Measurements from ENCODE around the gene NOBOX. TPM values are rescaled to one million over a fixed set of nuclear protein-coding genes. Genes with fewer than 3 reads are reported as not detected.
A peak's percentile ranks its signal among the peaks of the same experiment; 100 is the strongest.

The NOBOX gene
- total and polyA plus RNA-seq, 2 experiments from 2014 or later = not detected

DNA sequence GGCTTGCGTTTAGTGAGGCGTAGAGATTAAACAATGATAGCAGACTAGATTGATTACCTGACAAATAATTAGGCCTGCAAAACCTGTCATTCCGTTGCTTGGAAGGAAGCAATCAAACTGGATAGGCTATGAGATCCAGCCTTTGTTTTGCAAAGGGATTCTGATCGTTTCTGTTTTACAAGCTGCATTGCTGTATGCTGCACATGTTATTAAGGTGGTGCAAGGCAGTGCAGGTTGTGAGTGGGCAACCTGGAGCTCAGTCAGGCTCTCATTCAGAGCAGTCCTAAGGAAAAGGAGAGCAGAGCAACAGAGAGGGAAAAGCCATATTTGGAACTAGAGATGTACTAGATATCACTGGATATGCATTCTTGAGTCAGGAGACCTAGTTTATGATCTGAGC is 6.9 kb upstream of the NOBOX start (continued):
- TF ChIP-seq, protein P1, sequence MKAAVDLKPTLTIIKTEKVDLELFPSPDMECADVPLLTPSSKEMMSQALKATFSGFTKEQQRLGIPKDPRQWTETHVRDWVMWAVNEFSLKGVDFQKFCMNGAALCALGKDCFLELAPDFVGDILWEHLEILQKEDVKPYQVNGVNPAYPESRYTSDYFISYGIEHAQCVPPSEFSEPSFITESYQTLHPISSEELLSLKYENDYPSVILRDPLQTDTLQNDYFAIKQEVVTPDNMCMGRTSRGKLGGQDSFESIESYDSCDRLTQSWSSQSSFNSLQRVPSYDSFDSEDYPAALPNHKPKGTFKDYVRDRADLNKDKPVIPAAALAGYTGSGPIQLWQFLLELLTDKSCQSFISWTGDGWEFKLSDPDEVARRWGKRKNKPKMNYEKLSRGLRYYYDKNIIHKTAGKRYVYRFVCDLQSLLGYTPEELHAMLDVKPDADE (IDR thresholded peaks at IDR 0.05) = no peak
- TF ChIP-seq ZNF114 (CRISPR knock-in tag; IDR thresholded peaks at IDR 0.05) (no peak), POLR2AphosphoS5 (IDR thresholded peaks at IDR 0.05; ENCODE audit: low read depth) (no peak), NANOG (IDR thresholded peaks at IDR 0.05; ENCODE audit: borderline replicate concordance) (no peak), EZH2phosphoT487 (IDR thresholded peaks at IDR 0.05; ENCODE audit: unreplicated experiment) (no peak), CREB1 (CRISPR knock-in tag; IDR thresholded peaks at IDR 0.05; ENCODE audit: low read depth) (no peak), JUNB (IDR thresholded peaks at IDR 0.05; ENCODE audit: unreplicated experiment) (no peak)
- TF ChIP-seq, protein P2, sequence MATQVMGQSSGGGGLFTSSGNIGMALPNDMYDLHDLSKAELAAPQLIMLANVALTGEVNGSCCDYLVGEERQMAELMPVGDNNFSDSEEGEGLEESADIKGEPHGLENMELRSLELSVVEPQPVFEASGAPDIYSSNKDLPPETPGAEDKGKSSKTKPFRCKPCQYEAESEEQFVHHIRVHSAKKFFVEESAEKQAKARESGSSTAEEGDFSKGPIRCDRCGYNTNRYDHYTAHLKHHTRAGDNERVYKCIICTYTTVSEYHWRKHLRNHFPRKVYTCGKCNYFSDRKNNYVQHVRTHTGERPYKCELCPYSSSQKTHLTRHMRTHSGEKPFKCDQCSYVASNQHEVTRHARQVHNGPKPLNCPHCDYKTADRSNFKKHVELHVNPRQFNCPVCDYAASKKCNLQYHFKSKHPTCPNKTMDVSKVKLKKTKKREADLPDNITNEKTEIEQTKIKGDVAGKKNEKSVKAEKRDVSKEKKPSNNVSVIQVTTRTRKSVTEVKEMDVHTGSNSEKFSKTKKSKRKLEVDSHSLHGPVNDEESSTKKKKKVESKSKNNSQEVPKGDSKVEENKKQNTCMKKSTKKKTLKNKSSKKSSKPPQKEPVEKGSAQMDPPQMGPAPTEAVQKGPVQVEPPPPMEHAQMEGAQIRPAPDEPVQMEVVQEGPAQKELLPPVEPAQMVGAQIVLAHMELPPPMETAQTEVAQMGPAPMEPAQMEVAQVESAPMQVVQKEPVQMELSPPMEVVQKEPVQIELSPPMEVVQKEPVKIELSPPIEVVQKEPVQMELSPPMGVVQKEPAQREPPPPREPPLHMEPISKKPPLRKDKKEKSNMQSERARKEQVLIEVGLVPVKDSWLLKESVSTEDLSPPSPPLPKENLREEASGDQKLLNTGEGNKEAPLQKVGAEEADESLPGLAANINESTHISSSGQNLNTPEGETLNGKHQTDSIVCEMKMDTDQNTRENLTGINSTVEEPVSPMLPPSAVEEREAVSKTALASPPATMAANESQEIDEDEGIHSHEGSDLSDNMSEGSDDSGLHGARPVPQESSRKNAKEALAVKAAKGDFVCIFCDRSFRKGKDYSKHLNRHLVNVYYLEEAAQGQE (IDR thresholded peaks at IDR 0.05; ENCODE audit: unreplicated experiment) = no peak

DNA sequence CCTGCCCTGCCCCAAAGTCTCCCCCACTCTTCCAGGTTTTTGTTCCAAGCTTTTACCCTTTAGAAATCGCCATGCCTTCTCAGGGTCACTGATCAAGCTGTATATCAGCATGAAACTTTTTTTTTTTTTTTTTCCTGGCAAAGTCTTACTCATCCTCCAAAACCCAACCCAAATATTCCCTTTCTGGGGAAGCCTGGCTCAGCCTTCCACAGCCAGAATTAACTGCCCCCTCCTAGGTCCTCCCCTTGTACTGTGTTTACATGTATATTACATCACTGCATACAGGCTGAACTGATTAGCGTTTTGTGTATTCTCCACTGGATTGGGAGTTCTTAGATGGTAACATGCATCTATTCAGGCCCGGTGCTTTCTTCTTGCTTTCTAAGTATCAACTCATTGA is 4.6 kb upstream of the NOBOX start:
- no peaks in the 10 kb centered on the region for H3K27me3 Mint-ChIP-seq (ENCODE audit: insufficient read depth, low read depth, poor library complexity)
- no peak for ATAC-seq
- no peaks in the 10 kb centered on the region for H4K20me1 ChIP-seq (replicated peaks; ENCODE audit: insufficient read depth)
- no peaks in the 10 kb centered on the region for H3K9me2 ChIP-seq (ENCODE audit: insufficient read depth)
- no peak for DNase-seq (ENCODE audit: low spot score)
- H2AFZ ChIP-seq = peak overlapping the region; percentile 90
- no peak overlapping the region for H3K4me2 ChIP-seq
- no peak overlapping the region for H3K4me3 ChIP-seq
- no peak overlapping the region for H3K27ac Mint-ChIP-seq
- H3K27me3 ChIP-seq (ENCODE audit: insufficient read depth) = no peaks in the 10 kb centered on the region
- no peaks in the 10 kb centered on the region for H3K79me2 ChIP-seq (replicated peaks; ENCODE audit: insufficient read depth)
- H3K4me3 Mint-ChIP-seq = no peak overlapping the region
- H3K4me1 ChIP-seq (ENCODE audit: insufficient read depth) = peaks cover 4% of the 10 kb centered on the region; the same call in 1 of the 2 replicates
- H3K4me1 Mint-ChIP-seq = peaks cover 14% of the 10 kb centered on the region
- no peak overlapping the region for H3K27ac ChIP-seq (ENCODE audit: low read depth)
- H3K9me3 Mint-ChIP-seq = no peaks in the 10 kb centered on the region
- H3K36me3 Mint-ChIP-seq (ENCODE audit: low read depth) = no peaks in the 10 kb centered on the region
- no peaks in the 10 kb centered on the region for H3F3A ChIP-seq (replicated peaks; ENCODE audit: low read depth)
- no peaks in the 10 kb centered on the region for H3K36me3 ChIP-seq (ENCODE audit: insufficient read depth)
- TF ChIP-seq STAT1 (IDR thresholded peaks at IDR 0.05; ENCODE audit: unreplicated experiment) (no peak), CREB1 (CRISPR knock-in tag; IDR thresholded peaks at IDR 0.05; ENCODE audit: low read depth) (no peak), EZH2 (IDR thresholded peaks at IDR 0.05; ENCODE audit: low read depth, unreplicated experiment) (no peak), JUNB (IDR thresholded peaks at IDR 0.05; ENCODE audit: unreplicated experiment) (no peak), NANOG (IDR thresholded peaks at IDR 0.05; ENCODE audit: borderline replicate concordance) (no peak), POLR2AphosphoS5 (IDR thresholded peaks at IDR 0.05; ENCODE audit: low read depth) (no peak), ZNF114 (CRISPR knock-in tag; IDR thresholded peaks at IDR 0.05) (no peak)
- TF ChIP-seq, protein P3, sequence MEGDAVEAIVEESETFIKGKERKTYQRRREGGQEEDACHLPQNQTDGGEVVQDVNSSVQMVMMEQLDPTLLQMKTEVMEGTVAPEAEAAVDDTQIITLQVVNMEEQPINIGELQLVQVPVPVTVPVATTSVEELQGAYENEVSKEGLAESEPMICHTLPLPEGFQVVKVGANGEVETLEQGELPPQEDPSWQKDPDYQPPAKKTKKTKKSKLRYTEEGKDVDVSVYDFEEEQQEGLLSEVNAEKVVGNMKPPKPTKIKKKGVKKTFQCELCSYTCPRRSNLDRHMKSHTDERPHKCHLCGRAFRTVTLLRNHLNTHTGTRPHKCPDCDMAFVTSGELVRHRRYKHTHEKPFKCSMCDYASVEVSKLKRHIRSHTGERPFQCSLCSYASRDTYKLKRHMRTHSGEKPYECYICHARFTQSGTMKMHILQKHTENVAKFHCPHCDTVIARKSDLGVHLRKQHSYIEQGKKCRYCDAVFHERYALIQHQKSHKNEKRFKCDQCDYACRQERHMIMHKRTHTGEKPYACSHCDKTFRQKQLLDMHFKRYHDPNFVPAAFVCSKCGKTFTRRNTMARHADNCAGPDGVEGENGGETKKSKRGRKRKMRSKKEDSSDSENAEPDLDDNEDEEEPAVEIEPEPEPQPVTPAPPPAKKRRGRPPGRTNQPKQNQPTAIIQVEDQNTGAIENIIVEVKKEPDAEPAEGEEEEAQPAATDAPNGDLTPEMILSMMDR (conservative IDR thresholded peaks at IDR 0.05; ENCODE audit: low read depth in 2 of 2) = no peak
- TF ChIP-seq, protein P2 (IDR thresholded peaks at IDR 0.05; ENCODE audit: unreplicated experiment) = no peak

Measured in GM23338 (cell line).